ENCODE results near the gene PRRX2. TPM values are rescaled to one million over a fixed set of nuclear protein-coding genes. Genes with fewer than 3 reads are reported as not detected.

Gene PRRX2
- total RNA-seq, 1 donor from 2014 or later = 20.8 TPM

DNA sequence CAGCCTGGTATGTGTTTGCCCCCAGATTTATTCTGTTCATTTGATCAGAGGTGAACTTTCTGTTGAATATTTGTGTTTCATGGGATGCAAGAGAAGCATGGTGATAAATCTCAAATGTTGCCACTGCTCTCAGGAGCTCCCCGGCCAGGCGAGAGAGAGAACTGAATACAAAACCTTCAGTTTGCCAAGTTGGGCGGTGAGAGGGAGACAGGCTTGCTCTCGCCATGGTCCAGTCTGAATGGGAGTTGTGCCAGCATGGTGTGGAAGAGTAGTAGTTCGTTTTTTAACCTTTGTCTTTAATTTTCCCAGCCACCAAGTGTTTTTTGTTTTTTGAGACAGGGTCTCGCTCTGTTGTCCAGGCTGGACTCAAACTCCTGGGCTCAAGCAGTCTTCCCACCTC is 36.7 kb upstream of the PRRX2 start:
- peak overlapping the region; percentile 9 for H3K4me3 Mint-ChIP-seq
- H3K36me3 Mint-ChIP-seq = no peaks in the 10 kb centered on the region
- no peak for TF ChIP-seq CTCF (conservative IDR thresholded peaks at IDR 0.05)
- peaks cover 51% of the 10 kb centered on the region for H3K4me1 Mint-ChIP-seq (ENCODE audit: unreplicated experiment)
- no peak for DNase-seq (ENCODE audit: extremely low spot score, unreplicated experiment)
- H3K9me3 Mint-ChIP-seq = no peaks in the 10 kb centered on the region
- no peak overlapping the region for H3K27ac Mint-ChIP-seq
- no peaks in the 10 kb centered on the region for H3K27me3 Mint-ChIP-seq

GRCh38 chr9:129629251-129629820 is 36.1 kb upstream of the PRRX2 start:
- Mint-ChIP-seq H3K9me3 (no peaks in the 10 kb centered on the region), H3K27ac (no peak overlapping the region), H3K4me1 (ENCODE audit: unreplicated experiment) (peaks cover 48% of the 10 kb centered on the region), H3K27me3 (no peaks in the 10 kb centered on the region), H3K4me3 (peak overlapping the region; percentile 9), H3K36me3 (no peaks in the 10 kb centered on the region)
- no peak for DNase-seq (ENCODE audit: extremely low spot score, unreplicated experiment)
- no peak for TF ChIP-seq CTCF (conservative IDR thresholded peaks at IDR 0.05)

DNA sequence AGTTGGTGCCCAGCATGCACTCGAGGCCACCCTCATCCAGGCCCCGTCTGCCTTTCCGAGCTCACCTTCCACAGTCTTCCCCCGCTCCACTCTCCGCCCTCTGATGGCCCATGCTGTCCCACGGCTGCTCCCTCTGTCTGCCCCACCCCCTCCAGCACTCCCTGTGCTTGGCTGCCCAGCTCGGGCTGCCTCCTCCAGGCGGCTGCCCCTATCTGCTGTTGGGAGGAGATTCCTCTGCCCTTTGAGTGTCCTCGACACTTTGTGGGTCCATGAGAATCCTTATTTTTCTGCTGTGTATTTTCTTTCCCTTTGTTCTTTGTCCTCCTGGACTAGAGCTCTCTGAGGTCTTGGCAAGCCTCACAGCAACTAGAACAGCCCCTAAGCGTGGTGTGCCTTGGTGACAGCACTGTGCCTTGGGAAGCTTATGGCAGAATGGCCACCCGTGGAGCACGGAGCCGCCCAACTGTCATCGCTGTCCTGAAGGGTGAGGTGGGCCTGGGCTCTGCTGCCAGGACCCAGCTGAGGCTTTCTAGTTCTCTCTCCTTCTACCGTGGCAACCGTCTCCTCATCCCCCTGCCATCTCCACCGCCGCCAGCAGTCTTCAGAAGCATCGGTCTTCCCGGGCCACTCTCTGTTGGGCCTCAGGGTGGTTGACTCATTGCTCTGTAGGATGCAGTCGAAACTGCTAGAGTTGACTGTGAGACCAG is 34.3 kb upstream of the PRRX2 start:
- peak overlapping the region; percentile 47 for H3K4me3 Mint-ChIP-seq
- no peaks in the 10 kb centered on the region for H3K36me3 Mint-ChIP-seq
- H3K9me3 Mint-ChIP-seq = no peaks in the 10 kb centered on the region
- peak overlapping the region; percentile 69 for H3K27ac Mint-ChIP-seq
- H3K4me1 Mint-ChIP-seq (ENCODE audit: unreplicated experiment) = peaks cover 47% of the 10 kb centered on the region
- TF ChIP-seq CTCF (conservative IDR thresholded peaks at IDR 0.05) = no peak
- DNase-seq (ENCODE audit: extremely low spot score, unreplicated experiment) = no peak
- H3K27me3 Mint-ChIP-seq = no peaks in the 10 kb centered on the region

GRCh38 chr9:129631674-129632129 is 33.7 kb upstream of the PRRX2 start:
- TF ChIP-seq CTCF (conservative IDR thresholded peaks at IDR 0.05) = no peak
- Mint-ChIP-seq H3K4me3 (no peak overlapping the region), H3K4me1 (ENCODE audit: unreplicated experiment) (peaks cover 45% of the 10 kb centered on the region), H3K27me3 (no peaks in the 10 kb centered on the region), H3K27ac (no peak overlapping the region), H3K36me3 (no peaks in the 10 kb centered on the region), H3K9me3 (no peaks in the 10 kb centered on the region)
- DNase-seq (ENCODE audit: extremely low spot score, unreplicated experiment) = no peak

GRCh38 chr9:129632460-129632859 is 33.0 kb upstream of the PRRX2 start:
- Mint-ChIP-seq H3K27ac (no peak overlapping the region), H3K4me3 (no peak overlapping the region), H3K4me1 (ENCODE audit: unreplicated experiment) (peaks cover 37% of the 10 kb centered on the region), H3K36me3 (no peaks in the 10 kb centered on the region), H3K27me3 (no peaks in the 10 kb centered on the region), H3K9me3 (no peaks in the 10 kb centered on the region)
- no peak for TF ChIP-seq CTCF (conservative IDR thresholded peaks at IDR 0.05)
- DNase-seq (ENCODE audit: extremely low spot score, unreplicated experiment) = no peak

All from type B pancreatic cell (in vitro differentiated cells).